DOHH2 (cell line): ENCODE results near the gene CUL3.

Experiments used
- CTCF ChIP-seq: fragments of 200-600 bp; sonication (generic); IDR thresholded peaks from one replicate; pipeline ENCODE4 v1.5.1; 2014; ENCODE audit warnings: antibody characterized with exemption, mild to moderate bottlenecking, low read depth, low read length; ENCODE audit not compliant: poor library complexity, severe bottlenecking
- EZH2phosphoT487 ChIP-seq: fragments of 200-600 bp; sonication (generic); IDR thresholded peaks from 2 replicates; pipeline ENCODE4 v1.6.1; 2017; ENCODE audit warnings: borderline replicate concordance, mild to moderate bottlenecking, antibody characterized with exemption, low read length, moderate library complexity, mixed read lengths

GRCh38 chr2:224524657-224525056 lies 60.5 kb downstream of the CUL3 start:
- no peak for TF ChIP-seq CTCF
- TF ChIP-seq EZH2phosphoT487: no peak
